Mucosa of rectum (tissue), 2 donors: ENCODE data around the gene RNASE9.
"Not testable (repeated sequence)": the region's sequence is repeated elsewhere in the genome, so short reads cannot be mapped to it uniquely, and the experiment has no call there.

Experiments
- H3K27ac ChIP-seq, 2 donors: one replicate each; pipeline ENCODE4 v1.7.0; 2013; ENCODE audit warnings: inconsistent platforms in 2 of 2, low read depth in 2 of 2, low read length in 2 of 2
- H3K27me3 ChIP-seq, 2 donors: one replicate each; pipeline ENCODE4 v1.7.0; 2013; ENCODE audit warnings: low read length in 2 of 2; ENCODE audit not compliant: control insufficient read depth in 2 of 2, insufficient read depth in 2 of 2
- H3K36me3 ChIP-seq, 2 donors: one replicate each; pipeline ENCODE4 v1.7.0; 2013; ENCODE audit warnings: low read length in 2 of 2; ENCODE audit not compliant: control insufficient read depth in 2 of 2, insufficient read depth in 2 of 2
- H3K4me1 ChIP-seq, 2 donors: one replicate each; pipeline ENCODE4 v1.7.0; 2013; ENCODE audit warnings: low read length in 2 of 2, mild to moderate bottlenecking in 1 of 2; ENCODE audit not compliant: control insufficient read depth in 2 of 2, insufficient read depth in 2 of 2
- H3K4me3 ChIP-seq, 2 donors: one replicate each; pipeline ENCODE4 v1.7.0; 2013; ENCODE audit warnings: low read length in 2 of 2
- H3K9ac ChIP-seq, 2 donors: one replicate each; pipeline ENCODE4 v1.7.0; 2013; ENCODE audit warnings: low read length in 2 of 2, low read depth in 1 of 2, mild to moderate bottlenecking in 1 of 2
- H3K9me3 ChIP-seq, 2 donors: one replicate each; pipeline ENCODE4 v1.7.0; 2013; ENCODE audit warnings: low read length in 2 of 2; ENCODE audit not compliant: control insufficient read depth in 2 of 2
- donor health status: healthy.
- donor health status: Normal muscosa, but diverticular disease.

The RNASE9 gene

GRCh38 chr14:20578325-20578724, 17.5 kb upstream of the RNASE9 start:
- Histone ChIP-seq H3K27ac (no peak overlapping the region), H3K4me1 (no peaks in the 10 kb centered on the region), H3K9ac (no peak overlapping the region), H3K27me3 (no peaks in the 10 kb centered on the region), H3K4me3 (no peak overlapping the region), H3K9me3 (no peaks in the 10 kb centered on the region), H3K36me3 (no peaks in the 10 kb centered on the region)

- H3K4me1 ChIP-seq, H3K9me3 ChIP-seq, H3K36me3 ChIP-seq, H3K27ac ChIP-seq, H3K27me3 ChIP-seq, H3K4me3 ChIP-seq, H3K9ac ChIP-seq: not testable (repeated sequence)
Observed at GRCh38 chr14:20572382-20572990, 11.6 kb upstream of the RNASE9 start.

DNA sequence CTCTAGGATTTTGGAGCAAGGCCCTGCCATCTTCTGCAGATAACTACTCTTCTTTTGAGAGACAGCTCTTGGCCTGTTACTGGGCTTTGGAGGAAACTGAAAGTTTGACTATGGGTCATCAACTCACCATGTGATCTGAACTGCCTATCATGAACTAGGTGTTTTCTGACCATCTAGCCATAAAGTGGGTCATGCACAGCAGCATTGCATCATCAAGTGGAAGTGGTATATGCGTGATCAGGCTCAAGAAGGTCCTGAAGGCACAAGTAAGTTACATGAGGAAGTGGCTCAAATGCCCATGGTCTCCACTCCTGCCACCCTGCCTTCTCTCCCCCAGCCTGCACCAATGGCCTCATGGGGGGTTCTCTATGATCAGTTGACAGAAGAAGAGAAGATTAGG, 9.9 kb upstream of the RNASE9 start:
- not testable (repeated sequence) for H3K36me3 ChIP-seq, H3K27ac ChIP-seq, H3K9me3 ChIP-seq, H3K9ac ChIP-seq, H3K27me3 ChIP-seq, H3K4me1 ChIP-seq, H3K4me3 ChIP-seq

DNA sequence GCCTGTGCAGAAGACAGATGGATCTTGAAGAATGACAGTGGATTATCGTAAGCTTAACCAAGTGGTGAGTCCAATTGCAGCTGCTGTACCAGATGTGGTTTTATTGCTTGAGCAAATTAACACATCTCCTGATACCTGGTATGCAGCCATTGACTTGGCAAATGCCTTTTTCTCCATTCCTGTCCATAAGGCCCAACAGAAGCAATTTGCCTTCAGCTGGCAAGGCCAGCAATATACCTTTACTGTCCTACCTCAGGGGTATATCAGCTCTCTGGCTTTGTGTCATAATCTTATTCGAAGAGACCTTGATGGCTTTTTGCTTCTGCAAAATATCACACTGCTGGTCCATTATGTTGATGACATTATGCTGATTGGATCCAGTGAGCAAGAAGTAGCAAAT, 9.0 kb upstream of the RNASE9 start:
- not testable (repeated sequence) for H3K27ac ChIP-seq, H3K9ac ChIP-seq, H3K27me3 ChIP-seq, H3K4me1 ChIP-seq, H3K9me3 ChIP-seq, H3K4me3 ChIP-seq, H3K36me3 ChIP-seq

- Histone ChIP-seq H3K27ac (no peak overlapping the region), H3K9me3 (peaks cover 0 to 5% of the 10 kb centered on the region in 2 donors), H3K27me3 (no peaks in the 10 kb centered on the region), H3K9ac (no peak overlapping the region), H3K4me1 (no peaks in the 10 kb centered on the region), H3K4me3 (no peak overlapping the region), H3K36me3 (no peaks in the 10 kb centered on the region)
Observed at GRCh38 chr14:20569066-20569465, 8.2 kb upstream of the RNASE9 start.

- Histone ChIP-seq H3K36me3 (no peaks in the 10 kb centered on the region), H3K9me3 (peaks cover 0 to 5% of the 10 kb centered on the region in 2 donors), H3K27me3 (no peaks in the 10 kb centered on the region), H3K9ac (no peak overlapping the region), H3K4me1 (no peaks in the 10 kb centered on the region), H3K4me3 (no peak overlapping the region), H3K27ac (no peak overlapping the region)
Observed at GRCh38 chr14:20568393-20568792, 7.5 kb upstream of the RNASE9 start.

DNA sequence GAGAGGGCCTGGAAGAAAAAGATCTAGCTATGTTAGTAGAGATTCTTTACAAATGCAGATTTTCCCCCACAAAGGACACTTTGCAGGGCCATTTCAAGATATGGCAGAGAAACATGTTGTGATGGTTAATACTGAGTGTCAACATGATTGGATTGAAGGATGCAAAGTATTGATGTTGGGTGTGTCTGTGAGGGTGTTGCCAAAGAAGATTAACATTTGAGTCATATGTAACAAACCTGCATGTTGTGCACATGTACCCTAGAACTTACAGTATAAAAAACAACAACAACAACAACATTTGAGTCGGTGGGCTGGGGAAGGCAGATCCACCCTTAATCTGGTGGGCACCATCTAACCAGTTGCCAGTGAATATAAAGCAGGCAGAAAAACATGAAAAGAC, 6.4 kb upstream of the RNASE9 start:
- H3K36me3 ChIP-seq, H3K4me1 ChIP-seq, H3K9ac ChIP-seq, H3K27ac ChIP-seq, H3K9me3 ChIP-seq, H3K27me3 ChIP-seq, H3K4me3 ChIP-seq: not testable (repeated sequence)

DNA sequence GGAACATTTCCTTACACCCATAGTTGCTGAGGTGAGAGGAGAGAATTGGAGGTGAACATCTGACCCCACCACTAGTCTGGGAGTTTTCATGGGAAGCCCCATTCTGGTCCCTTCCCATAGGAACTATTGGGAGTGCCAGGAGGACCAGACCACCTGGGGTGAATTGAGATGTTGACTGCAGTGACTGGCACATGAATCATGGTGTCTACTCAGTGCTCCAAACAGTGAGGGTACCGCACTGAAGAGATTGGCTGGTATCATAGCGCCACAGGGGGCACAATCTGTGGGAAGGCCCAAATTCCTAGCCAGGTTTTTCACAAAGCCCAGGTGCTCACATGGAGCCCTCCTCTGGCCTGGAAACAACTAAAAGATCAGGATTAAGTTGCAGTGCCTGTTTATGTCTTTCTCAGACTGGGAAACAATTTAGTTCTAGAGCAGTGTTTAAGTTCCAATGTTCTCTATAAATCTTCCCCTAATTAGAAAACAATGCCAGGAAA, 3.7 kb upstream of the RNASE9 start:
- Histone ChIP-seq H3K27ac (no peak overlapping the region), H3K36me3 (no peaks in the 10 kb centered on the region), H3K27me3 (no peaks in the 10 kb centered on the region), H3K9ac (no peak overlapping the region), H3K9me3 (peaks cover 0 to 5% of the 10 kb centered on the region in 2 donors), H3K4me3 (no peak overlapping the region), H3K4me1 (no peaks in the 10 kb centered on the region)

DNA sequence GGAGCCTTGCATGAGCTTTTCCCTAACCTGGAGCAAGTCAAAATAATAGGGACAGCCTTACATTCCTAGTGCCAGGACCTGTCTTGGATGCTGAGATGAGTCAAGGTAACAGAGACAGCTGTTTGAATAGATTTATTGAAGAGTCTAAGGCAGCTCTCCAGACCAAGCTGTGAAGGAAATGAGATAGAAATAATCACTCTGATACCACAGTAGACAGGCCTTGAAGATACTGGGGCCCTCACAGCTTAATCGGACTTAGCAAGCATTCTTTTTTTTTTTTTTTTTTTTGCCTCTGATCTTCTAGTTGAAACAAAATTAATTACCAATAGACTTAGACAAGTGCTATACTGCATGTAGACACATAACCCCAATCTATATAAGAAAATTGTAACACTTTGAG, 3.1 kb upstream of the RNASE9 start:
- Histone ChIP-seq H3K9ac (no peak overlapping the region), H3K36me3 (no peaks in the 10 kb centered on the region), H3K4me3 (no peak overlapping the region), H3K4me1 (no peaks in the 10 kb centered on the region), H3K27ac (no peak overlapping the region), H3K27me3 (no peaks in the 10 kb centered on the region), H3K9me3 (peaks cover 0 to 2% of the 10 kb centered on the region in 2 donors)

DNA sequence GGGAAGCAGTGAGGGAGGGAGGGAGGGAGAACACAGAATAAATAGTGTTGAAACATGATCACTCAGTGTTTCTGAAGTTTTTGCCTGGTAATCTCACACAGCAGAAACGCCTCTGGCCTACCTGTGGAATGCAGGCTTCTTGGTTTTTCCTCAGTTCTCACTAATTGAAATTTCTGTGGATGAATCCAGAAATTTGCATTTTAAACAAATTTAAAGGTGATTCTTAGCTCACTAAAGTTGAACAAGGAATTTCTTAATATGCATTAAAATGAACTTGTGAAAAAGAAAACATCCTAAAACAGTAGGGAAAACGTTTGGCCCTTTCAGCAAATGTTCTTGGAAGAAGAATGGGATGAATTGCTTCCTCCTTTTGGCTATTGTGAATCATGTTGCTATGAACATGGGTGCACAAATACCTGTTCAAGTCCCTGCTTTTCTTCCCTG, 1.4 kb downstream of the RNASE9 start:
- Histone ChIP-seq H3K27ac (no peak overlapping the region), H3K9me3 (no peaks in the 10 kb centered on the region), H3K4me3 (no peak overlapping the region), H3K27me3 (no peaks in the 10 kb centered on the region), H3K9ac (no peak overlapping the region), H3K36me3 (no peaks in the 10 kb centered on the region), H3K4me1 (no peaks in the 10 kb centered on the region)

DNA sequence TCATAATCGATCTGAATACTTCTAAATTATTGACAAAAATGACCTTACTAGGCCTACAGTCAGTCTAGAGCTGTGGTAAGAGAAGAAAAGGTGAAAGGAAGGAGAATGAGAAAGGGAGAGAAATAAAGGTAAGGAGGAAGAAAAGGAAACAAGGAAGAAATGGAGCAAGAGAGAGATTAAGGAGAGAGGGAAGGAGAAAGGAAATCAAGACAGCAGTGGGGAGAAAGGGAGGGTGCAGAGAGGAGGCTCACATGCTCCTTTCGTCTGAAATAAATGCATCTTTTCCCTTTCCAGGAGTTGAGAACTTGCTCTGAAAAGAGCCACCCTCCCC, 3.7 kb downstream of the RNASE9 start:
- H3K9ac ChIP-seq: no peak overlapping the region
- H3K27me3 ChIP-seq: no peaks in the 10 kb centered on the region
- H3K4me1 ChIP-seq: no peaks in the 10 kb centered on the region
- no peaks in the 10 kb centered on the region for H3K36me3 ChIP-seq
- no peaks in the 10 kb centered on the region for H3K9me3 ChIP-seq
- H3K27ac ChIP-seq: no peak overlapping the region
- no peak overlapping the region for H3K4me3 ChIP-seq
